ENCODE measurements around the gene OR10C1.

The OR10C1 gene

GRCh38 chr6:29478740-29479139, 39.6 kb downstream of the OR10C1 start:
- no peak for DNase-seq

- DNase-seq: no peak
Measured at GRCh38 chr6:29479560-29479959, 40.5 kb downstream of the OR10C1 start.

- DNase-seq: no peak
Measured at GRCh38 chr6:29483186-29483585, 44.1 kb downstream of the OR10C1 start.

DNA sequence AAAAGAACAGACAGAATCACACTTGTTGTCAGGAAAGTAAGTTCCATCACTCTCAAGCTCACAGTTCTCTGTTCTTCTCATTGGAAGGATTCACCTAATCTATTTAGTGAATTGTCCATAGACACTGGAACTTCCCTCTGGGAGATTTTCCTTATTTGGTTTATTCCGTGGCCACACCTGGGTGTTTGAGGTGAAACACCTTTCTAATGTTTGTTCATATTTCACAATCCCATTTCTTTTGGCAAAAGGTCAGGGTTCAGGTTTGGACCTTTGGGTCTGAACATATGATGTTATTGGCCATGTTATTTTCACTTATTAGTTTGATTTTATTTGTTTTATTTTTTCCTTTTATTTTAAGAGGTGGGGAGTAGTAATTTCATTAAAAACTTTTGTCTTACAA, 44.6 kb downstream of the OR10C1 start:
- no peak for DNase-seq

DNA sequence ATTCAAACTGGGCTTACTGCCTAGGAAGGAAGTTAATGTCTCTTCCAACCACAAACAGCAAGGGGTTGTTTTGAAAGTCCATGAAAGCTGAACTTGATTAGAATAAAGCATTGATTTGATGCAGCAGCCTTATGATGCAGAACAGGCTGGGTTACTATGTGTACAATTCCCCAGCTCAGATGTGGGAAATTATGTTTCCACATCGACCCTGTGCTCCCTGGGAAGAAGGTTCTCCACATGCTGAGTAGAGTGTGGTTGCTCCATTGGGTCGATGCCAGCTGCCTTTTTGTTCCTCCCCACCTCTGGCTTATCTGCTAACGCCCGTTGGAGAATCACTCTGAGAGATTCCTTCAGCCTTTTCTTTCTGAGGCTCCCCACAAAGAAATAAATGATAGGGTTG, 47.5 kb downstream of the OR10C1 start:
- no peak for DNase-seq

- no peak for DNase-seq
Measured at GRCh38 chr6:29487131-29487530, 48.0 kb downstream of the OR10C1 start.

- DNase-seq: no peak
Measured at GRCh38 chr6:29487660-29488059, 48.6 kb downstream of the OR10C1 start, which contains the start of gene MAS1L. Gene MAS1L (minus strand): TSS chr6:29487956. CDS start chr6:29487902, 54 bp downstream.

DNA sequence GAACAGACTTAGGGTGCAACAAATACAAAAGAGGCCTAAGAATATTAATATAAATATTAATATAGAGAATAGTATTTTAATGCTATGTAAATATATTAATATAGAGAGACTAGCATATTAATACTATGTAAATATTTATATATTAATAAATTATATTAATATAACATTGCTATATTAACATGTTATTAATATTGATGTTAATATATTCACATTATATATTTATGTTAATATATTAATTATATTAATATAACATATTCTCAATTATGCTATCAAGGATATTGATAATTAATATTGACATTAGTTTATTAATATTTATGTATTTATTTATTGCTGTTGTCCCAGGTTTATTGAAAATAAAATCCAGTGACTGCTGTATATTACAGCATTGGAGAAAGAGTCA, 49.8 kb downstream of the OR10C1 start:
- no peak for DNase-seq

GRCh38 chr6:29489286-29489685, 50.2 kb downstream of the OR10C1 start:
- DNase-seq: no peak

- DNase-seq: no peak
Measured at GRCh38 chr6:29490055-29490454, 50.9 kb downstream of the OR10C1 start.

- DNase-seq: no peak
Measured at GRCh38 chr6:29490552-29490951, 51.4 kb downstream of the OR10C1 start.

Measured in inflammatory macrophage (primary cell).